Measurements from ENCODE around the gene SNAPC5.

DNA sequence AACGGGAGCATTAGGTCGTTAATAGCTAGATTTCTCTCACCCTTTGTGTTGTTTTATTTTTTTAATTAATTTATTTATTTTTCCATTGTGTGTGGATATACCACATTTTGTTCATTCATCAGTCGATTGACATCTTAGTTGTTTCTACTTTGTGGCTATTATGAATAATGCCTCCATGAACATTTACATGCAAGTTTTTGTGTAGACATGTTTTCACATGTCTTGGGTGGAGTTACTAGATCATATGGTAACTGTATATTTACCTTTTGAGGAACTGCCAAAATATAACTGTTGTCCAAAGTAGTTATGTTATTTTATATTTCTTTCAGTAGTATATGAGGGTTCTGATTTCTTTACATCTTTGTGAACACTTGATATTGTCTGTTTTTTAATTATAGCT lies 26.4 kb upstream of the SNAPC5 start:
- TF ChIP-seq, protein P1, sequence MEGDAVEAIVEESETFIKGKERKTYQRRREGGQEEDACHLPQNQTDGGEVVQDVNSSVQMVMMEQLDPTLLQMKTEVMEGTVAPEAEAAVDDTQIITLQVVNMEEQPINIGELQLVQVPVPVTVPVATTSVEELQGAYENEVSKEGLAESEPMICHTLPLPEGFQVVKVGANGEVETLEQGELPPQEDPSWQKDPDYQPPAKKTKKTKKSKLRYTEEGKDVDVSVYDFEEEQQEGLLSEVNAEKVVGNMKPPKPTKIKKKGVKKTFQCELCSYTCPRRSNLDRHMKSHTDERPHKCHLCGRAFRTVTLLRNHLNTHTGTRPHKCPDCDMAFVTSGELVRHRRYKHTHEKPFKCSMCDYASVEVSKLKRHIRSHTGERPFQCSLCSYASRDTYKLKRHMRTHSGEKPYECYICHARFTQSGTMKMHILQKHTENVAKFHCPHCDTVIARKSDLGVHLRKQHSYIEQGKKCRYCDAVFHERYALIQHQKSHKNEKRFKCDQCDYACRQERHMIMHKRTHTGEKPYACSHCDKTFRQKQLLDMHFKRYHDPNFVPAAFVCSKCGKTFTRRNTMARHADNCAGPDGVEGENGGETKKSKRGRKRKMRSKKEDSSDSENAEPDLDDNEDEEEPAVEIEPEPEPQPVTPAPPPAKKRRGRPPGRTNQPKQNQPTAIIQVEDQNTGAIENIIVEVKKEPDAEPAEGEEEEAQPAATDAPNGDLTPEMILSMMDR (IDR thresholded peaks at IDR 0.05; ENCODE audit: insufficient read depth, low read depth, low read length), result no peak
- no peak for TF ChIP-seq EZH2 (IDR thresholded peaks at IDR 0.05; ENCODE audit: insufficient read depth, low read length)
